GM18873 (cell line): Measurements from ENCODE around the gene CLCN4.
A peak's percentile ranks its signal among the peaks of the same experiment; 100 is the strongest.

Source experiments
- ATAC-seq: cut with Tn5 transposase; IDR thresholded peaks from one replicate; pipeline ENCODE4 v1.9.1; 2021; ENCODE audit warnings: mild to moderate bottlenecking, moderate library complexity, moderate number of reproducible peaks; ENCODE audit not compliant: unreplicated experiment, low FRiP score

CLCN4 gene

GRCh38 chrX:10189317-10190268, 32.8 kb downstream of the CLCN4 start:
- peak; percentile 73 for ATAC-seq

- ATAC-seq = no peak
These were observed 33.6 kb downstream of the CLCN4 start for GRCh38 chrX:10190367-10190766.

- no peak for ATAC-seq
These were observed 36.8 kb downstream of the CLCN4 start for GRCh38 chrX:10193587-10193986.

- ATAC-seq = no peak
These were observed 38.6 kb downstream of the CLCN4 start for GRCh38 chrX:10195425-10195824.

- ATAC-seq = no peak
These were observed 39.2 kb downstream of the CLCN4 start for GRCh38 chrX:10195947-10196346.

- no peak for ATAC-seq
These were observed 40.8 kb downstream of the CLCN4 start for GRCh38 chrX:10197279-10198210.

GRCh38 chrX:10198254-10198653, 41.5 kb downstream of the CLCN4 start:
- no peak for ATAC-seq

GRCh38 chrX:10199212-10199611, 42.4 kb downstream of the CLCN4 start:
- no peak for ATAC-seq

- no peak for ATAC-seq
These were observed 46.8 kb downstream of the CLCN4 start for GRCh38 chrX:10203617-10204016.

GRCh38 chrX:10206317-10206716, 49.5 kb downstream of the CLCN4 start:
- no peak for ATAC-seq

- ATAC-seq = no peak
These were observed 51.6 kb downstream of the CLCN4 start for GRCh38 chrX:10208281-10208856.

- ATAC-seq = no peak
These were observed 52.2 kb downstream of the CLCN4 start for GRCh38 chrX:10208953-10209352.

GRCh38 chrX:10212395-10212794, 55.6 kb downstream of the CLCN4 start:
- ATAC-seq = no peak

GRCh38 chrX:10213716-10214115, 56.9 kb downstream of the CLCN4 start:
- ATAC-seq = no peak

GRCh38 chrX:10216208-10216607, 59.4 kb downstream of the CLCN4 start:
- ATAC-seq = no peak

GRCh38 chrX:10217198-10217597, 60.4 kb downstream of the CLCN4 start:
- ATAC-seq = no peak

GRCh38 chrX:10221651-10222050, 64.9 kb downstream of the CLCN4 start:
- ATAC-seq = no peak

GRCh38 chrX:10223276-10223675, 66.5 kb downstream of the CLCN4 start:
- ATAC-seq = no peak

- no peak for ATAC-seq
These were observed 67.0 kb downstream of the CLCN4 start for GRCh38 chrX:10223781-10224180.

GRCh38 chrX:10230222-10230621, 73.4 kb downstream of the CLCN4 start:
- ATAC-seq = no peak

- ATAC-seq = no peak
These were observed 74.7 kb downstream of the CLCN4 start for GRCh38 chrX:10231461-10231860.
